Thyroid gland (tissue), 4 donors: ENCODE data around the gene SMG6.

Source experiments
- CTCF ChIP-seq, 6 experiments: fragments of 200-600 bp in 3 of 6; fragments of 450-650 bp in 3 of 6; sonication (generic) in 3 of 6; IDR thresholded peaks; one replicate each; pipeline ENCODE4 v1.5.1; 2016 to 2019; ENCODE audit warnings: antibody characterized with exemption in 6 of 6, mild to moderate bottlenecking in 2 of 6, inconsistent platforms in 1 of 6, moderate library complexity in 1 of 6
- POLR2A ChIP-seq, 2 donors: fragments of 450-650 bp; IDR thresholded peaks; one replicate each; pipeline ENCODE4 v1.6.1; 2017; ENCODE audit warnings: antibody characterized with exemption in 2 of 2, mild to moderate bottlenecking in 2 of 2, moderate library complexity in 1 of 2

DNA sequence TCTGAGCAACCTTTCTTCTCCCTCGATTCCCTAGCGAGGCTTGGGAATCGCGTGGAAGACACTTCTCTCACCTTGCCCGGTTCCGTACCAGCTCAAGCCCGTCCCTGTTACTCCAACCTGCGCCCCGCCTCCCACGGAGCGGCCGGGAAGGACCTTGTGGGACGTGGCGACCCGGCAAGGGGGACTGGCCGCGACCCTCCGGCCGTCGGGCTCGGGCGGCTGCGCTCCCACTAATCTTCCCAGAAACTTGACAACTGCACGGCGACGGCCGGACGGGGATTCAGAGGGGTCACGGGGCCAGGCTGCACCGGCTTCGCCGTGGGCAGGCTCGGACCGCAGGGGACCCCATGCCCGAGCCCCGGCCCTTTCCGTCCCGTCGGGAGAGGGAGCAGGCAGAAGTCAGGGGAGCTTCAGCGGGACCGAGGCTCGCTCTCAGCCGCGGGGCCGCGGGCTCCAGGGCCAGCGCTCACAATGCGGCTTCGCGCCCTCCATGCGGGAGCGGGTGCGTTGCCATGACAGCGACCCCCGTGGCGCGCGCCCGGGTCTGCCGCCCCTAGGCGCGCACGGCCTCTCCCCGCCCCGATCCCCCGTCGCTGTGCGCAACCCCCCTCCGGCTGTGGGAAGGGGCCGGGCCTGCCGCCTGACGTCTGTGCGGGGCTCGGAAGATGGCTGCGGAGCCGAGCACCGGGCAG lies 33.4 kb upstream of the SMG6 start, which contains the start of gene SGSM2:
- TF ChIP-seq CTCF (IDR thresholded peaks at IDR 0.05) (no peak), POLR2A (IDR thresholded peaks at IDR 0.05) (no peak)
